Measurements from ENCODE around the gene IRF8. TPM values are rescaled to one million over a fixed set of nuclear protein-coding genes. Genes with fewer than 3 reads are reported as not detected.
A peak's percentile ranks its signal among the peaks of the same experiment; 100 is the strongest.

The IRF8 gene
- total RNA-seq, 5 donors from 2014 or later (not counting 1 experiment from before 2014, with no cell fraction given), result 7.7 to 17.0 (median 10.3) TPM

DNA sequence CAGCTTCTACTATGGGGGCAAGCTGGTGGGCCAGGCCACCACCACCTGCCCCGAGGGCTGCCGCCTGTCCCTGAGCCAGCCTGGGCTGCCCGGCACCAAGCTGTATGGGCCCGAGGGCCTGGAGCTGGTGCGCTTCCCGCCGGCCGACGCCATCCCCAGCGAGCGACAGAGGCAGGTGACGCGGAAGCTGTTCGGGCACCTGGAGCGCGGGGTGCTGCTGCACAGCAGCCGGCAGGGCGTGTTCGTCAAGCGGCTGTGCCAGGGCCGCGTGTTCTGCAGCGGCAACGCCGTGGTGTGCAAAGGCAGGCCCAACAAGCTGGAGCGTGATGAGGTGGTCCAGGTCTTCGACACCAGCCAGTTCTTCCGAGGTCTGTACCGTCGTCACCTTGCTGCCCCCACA is 19.5 kb downstream of the IRF8 start:
- Histone ChIP-seq H3K27ac (ENCODE audit: low read length) (no peak overlapping the region), H3K4me1 (ENCODE audit: control insufficient read depth in 1 of 2, extremely low read depth in 1 of 2, insufficient read depth in 2 of 2, low read length in 2 of 2) (peaks cover 0 to 3% of the 10 kb centered on the region in 2 experiments), H3K27me3 (replicated peaks in 1 of 2; ENCODE audit: control insufficient read depth in 2 of 2, extremely low read depth in 1 of 2, insufficient read depth in 2 of 2, low read length in 1 of 2) (no peaks in the 10 kb centered on the region), H3K9me3 (no peaks in the 10 kb centered on the region), H3K36me3 (ENCODE audit: control insufficient read depth in 2 of 2, extremely low read depth in 1 of 2, insufficient read depth in 1 of 2, low read length in 1 of 2) (peaks cover 0 to 4% of the 10 kb centered on the region in 2 donors), H3K4me3 (ENCODE audit: control insufficient read depth in 1 of 2, extremely low read depth in 1 of 2, low read length in 1 of 2) (no peak overlapping the region)
- Mint-ChIP-seq H3K27me3 (no peaks in the 10 kb centered on the region), H3K27ac (no peak overlapping the region), H3K9me3 (no peaks in the 10 kb centered on the region), H3K4me1 (peaks cover 3 to 6% (median 5%) of the 10 kb centered on the region in 3 donors), H3K36me3 (peaks cover 13% of the 10 kb centered on the region), H3K4me3 (no peak overlapping the region)
- DNase-seq (no peak), ATAC-seq (replicated peaks in 1 of 4) (no peak)
- POLR2A ChIA-PET, result no interaction called here
- WGBS (ENCODE audit: insufficient coverage), result 97% methylated on average over 30 of the region's 30 CpGs
- CTCF ChIA-PET, result no interaction called here

DNA sequence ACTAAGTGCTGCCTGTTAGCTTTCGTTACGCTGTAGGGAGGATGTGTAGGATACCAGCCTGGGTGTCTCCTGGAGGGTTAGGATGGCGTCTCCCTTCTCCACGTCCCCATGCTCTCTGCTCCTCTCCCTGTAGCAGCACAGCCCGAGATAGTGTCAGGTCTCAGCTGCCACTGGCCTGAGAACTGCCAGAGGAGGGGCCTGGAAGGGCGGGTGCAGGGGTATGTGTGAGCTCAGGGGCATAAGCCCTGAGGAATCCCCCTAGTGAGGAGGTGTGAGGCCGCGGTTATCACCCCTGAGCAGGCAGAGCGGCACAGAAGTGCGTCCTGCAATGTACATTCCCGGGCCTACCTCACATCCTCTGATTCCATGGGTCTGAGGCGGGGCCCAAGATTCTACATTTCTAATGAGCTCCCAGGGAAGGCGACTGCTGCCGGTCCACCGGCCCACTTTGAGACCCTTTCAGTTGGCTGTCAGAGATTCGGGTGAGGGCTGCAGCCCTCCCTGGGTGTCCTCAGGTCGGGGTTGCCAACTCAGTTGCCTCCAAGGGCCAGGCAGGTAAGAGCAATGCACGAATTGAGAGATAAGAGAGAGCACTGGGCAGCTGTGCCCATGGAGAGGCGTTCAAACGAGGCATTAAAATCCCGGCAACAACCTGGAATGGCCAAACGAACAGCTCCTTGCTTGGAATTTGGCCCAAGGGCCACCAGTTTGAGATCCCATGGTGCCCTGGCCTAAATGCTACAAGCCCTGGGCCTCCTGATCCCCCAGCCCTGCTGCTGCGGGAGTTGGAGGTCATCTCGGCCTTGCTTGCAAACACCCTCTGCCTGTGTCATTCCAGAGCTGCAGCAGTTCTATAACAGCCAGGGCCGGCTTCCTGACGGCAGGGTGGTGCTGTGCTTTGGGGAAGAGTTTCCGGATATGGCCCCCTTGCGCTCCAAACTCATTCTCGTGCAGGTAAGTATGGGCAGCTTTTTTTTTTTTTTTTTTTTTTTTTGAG is 20.6 kb downstream of the IRF8 start:
- 85% methylated on average over 18 of the region's 29 CpGs for WGBS (ENCODE audit: insufficient coverage)
- Mint-ChIP-seq H3K27me3 (no peaks in the 10 kb centered on the region), H3K4me1 (peaks cover 3 to 6% (median 5%) of the 10 kb centered on the region in 3 donors), H3K9me3 (no peaks in the 10 kb centered on the region), H3K27ac (no peak overlapping the region), H3K36me3 (peaks cover 13% of the 10 kb centered on the region), H3K4me3 (no peak overlapping the region)
- no peaks in the 10 kb centered on the region for H3K27me3 ChIP-seq (replicated peaks in 1 of 2; ENCODE audit: control insufficient read depth in 2 of 2, extremely low read depth in 1 of 2, insufficient read depth in 2 of 2, low read length in 1 of 2)
- ChIA-PET CTCF (no interaction called here), POLR2A (no interaction called here)
- ATAC-seq (replicated peaks in 1 of 4), result peak in 1 of 4 experiments; percentile 23
- H3K9me3 ChIP-seq, result no peaks in the 10 kb centered on the region
- H3K4me1 ChIP-seq (ENCODE audit: control insufficient read depth in 1 of 2, extremely low read depth in 1 of 2, insufficient read depth in 2 of 2, low read length in 2 of 2), result peaks cover 0 to 3% of the 10 kb centered on the region in 2 experiments
- peak in 1 of 35 experiments; percentile 19 for DNase-seq
- H3K4me3 ChIP-seq (ENCODE audit: control insufficient read depth in 1 of 2, extremely low read depth in 1 of 2, low read length in 1 of 2), result no peak overlapping the region
- H3K27ac ChIP-seq (ENCODE audit: low read length), result no peak overlapping the region
- peaks cover 0 to 4% of the 10 kb centered on the region in 2 donors for H3K36me3 ChIP-seq (ENCODE audit: control insufficient read depth in 2 of 2, extremely low read depth in 1 of 2, insufficient read depth in 1 of 2, low read length in 1 of 2)

- Histone ChIP-seq H3K27ac (ENCODE audit: low read length) (no peak overlapping the region), H3K36me3 (ENCODE audit: control insufficient read depth in 2 of 2, extremely low read depth in 1 of 2, insufficient read depth in 1 of 2, low read length in 1 of 2) (peaks cover 0 to 4% of the 10 kb centered on the region in 2 donors), H3K9me3 (no peaks in the 10 kb centered on the region), H3K4me1 (ENCODE audit: control insufficient read depth in 1 of 2, extremely low read depth in 1 of 2, insufficient read depth in 2 of 2, low read length in 2 of 2) (peaks cover 0 to 3% of the 10 kb centered on the region in 2 experiments), H3K4me3 (ENCODE audit: control insufficient read depth in 1 of 2, extremely low read depth in 1 of 2, low read length in 1 of 2) (no peak overlapping the region), H3K27me3 (replicated peaks in 1 of 2; ENCODE audit: control insufficient read depth in 2 of 2, extremely low read depth in 1 of 2, insufficient read depth in 2 of 2, low read length in 1 of 2) (peaks cover 0 to 5% of the 10 kb centered on the region in 2 experiments)
- H3K4me3 Mint-ChIP-seq, result no peak overlapping the region
- ATAC-seq (replicated peaks in 1 of 4) (no peak), DNase-seq (no peak)
- H3K27ac Mint-ChIP-seq, result no peak overlapping the region
- CTCF ChIA-PET, result no interaction called here
- WGBS (ENCODE audit: insufficient coverage), result 99% methylated on average over 8 of the region's 14 CpGs
- POLR2A ChIA-PET, result no interaction called here
- H3K27me3 Mint-ChIP-seq, result no peaks in the 10 kb centered on the region
- no peaks in the 10 kb centered on the region for H3K9me3 Mint-ChIP-seq
- peaks cover 3 to 6% (median 3%) of the 10 kb centered on the region in 3 donors for H3K4me1 Mint-ChIP-seq
- peaks cover 13% of the 10 kb centered on the region for H3K36me3 Mint-ChIP-seq
Measured at GRCh38 chr16:85921026-85921425, 22.1 kb downstream of the IRF8 start.

GRCh38 chr16:85923153-85924021 is 24.4 kb downstream of the IRF8 start:
- Mint-ChIP-seq H3K4me3 (no peak overlapping the region), H3K9me3 (no peaks in the 10 kb centered on the region), H3K36me3 (peaks cover 13% of the 10 kb centered on the region), H3K27me3 (peaks cover 0 to 5% of the 10 kb centered on the region in 2 donors), H3K4me1 (peaks cover 0 to 8% (median 8%) of the 10 kb centered on the region in 3 donors), H3K27ac (no peak overlapping the region)
- ATAC-seq (replicated peaks in 1 of 4), result no peak
- WGBS (ENCODE audit: insufficient coverage), result 96% methylated on average over 18 of the region's 24 CpGs
- DNase-seq, result no peak
- peaks cover 0 to 4% of the 10 kb centered on the region in 2 donors for H3K36me3 ChIP-seq (ENCODE audit: control insufficient read depth in 2 of 2, extremely low read depth in 1 of 2, insufficient read depth in 1 of 2, low read length in 1 of 2)
- ChIA-PET POLR2A (no interaction called here), CTCF (no interaction called here)
- H3K27me3 ChIP-seq (replicated peaks in 1 of 2; ENCODE audit: control insufficient read depth in 2 of 2, extremely low read depth in 1 of 2, insufficient read depth in 2 of 2, low read length in 1 of 2), result peaks cover 0 to 10% of the 10 kb centered on the region in 2 experiments
- peaks cover 0 to 3% of the 10 kb centered on the region in 2 experiments for H3K4me1 ChIP-seq (ENCODE audit: control insufficient read depth in 1 of 2, extremely low read depth in 1 of 2, insufficient read depth in 2 of 2, low read length in 2 of 2)
- no peaks in the 10 kb centered on the region for H3K9me3 ChIP-seq
- no peak overlapping the region for H3K27ac ChIP-seq (ENCODE audit: low read length)
- no peak overlapping the region for H3K4me3 ChIP-seq (ENCODE audit: control insufficient read depth in 1 of 2, extremely low read depth in 1 of 2, low read length in 1 of 2)

- peaks cover 0 to 10% (median 8%) of the 10 kb centered on the region in 3 donors for H3K4me1 Mint-ChIP-seq
- Histone ChIP-seq H3K4me3 (ENCODE audit: control insufficient read depth in 1 of 2, extremely low read depth in 1 of 2, low read length in 1 of 2) (no peak overlapping the region), H3K9me3 (no peaks in the 10 kb centered on the region), H3K4me1 (ENCODE audit: control insufficient read depth in 1 of 2, extremely low read depth in 1 of 2, insufficient read depth in 2 of 2, low read length in 2 of 2) (no peaks in the 10 kb centered on the region), H3K36me3 (ENCODE audit: control insufficient read depth in 2 of 2, extremely low read depth in 1 of 2, insufficient read depth in 1 of 2, low read length in 1 of 2) (no peaks in the 10 kb centered on the region), H3K27me3 (replicated peaks in 1 of 2; ENCODE audit: control insufficient read depth in 2 of 2, extremely low read depth in 1 of 2, insufficient read depth in 2 of 2, low read length in 1 of 2) (peaks cover 0 to 15% of the 10 kb centered on the region in 2 experiments), H3K27ac (ENCODE audit: low read length) (no peak overlapping the region)
- ATAC-seq (replicated peaks in 1 of 4), result no peak
- WGBS (ENCODE audit: insufficient coverage), result 50% methylated on average over 1 of the region's 3 CpGs
- ChIA-PET CTCF (no interaction called here), POLR2A (no interaction called here)
- H3K27me3 Mint-ChIP-seq, result peaks cover 0 to 5% of the 10 kb centered on the region in 2 donors
- H3K4me3 Mint-ChIP-seq, result no peak overlapping the region
- H3K27ac Mint-ChIP-seq, result no peak overlapping the region
- H3K9me3 Mint-ChIP-seq, result no peaks in the 10 kb centered on the region
- peaks cover 10% of the 10 kb centered on the region for H3K36me3 Mint-ChIP-seq
- no peak for DNase-seq
Measured at GRCh38 chr16:85924675-85925074, 25.7 kb downstream of the IRF8 start.

- DNase-seq (no peak), ATAC-seq (replicated peaks in 1 of 4) (no peak)
- Histone ChIP-seq H3K4me3 (ENCODE audit: control insufficient read depth in 1 of 2, extremely low read depth in 1 of 2, low read length in 1 of 2) (no peak overlapping the region), H3K27ac (ENCODE audit: low read length) (no peak overlapping the region), H3K9me3 (no peaks in the 10 kb centered on the region), H3K36me3 (ENCODE audit: control insufficient read depth in 2 of 2, extremely low read depth in 1 of 2, insufficient read depth in 1 of 2, low read length in 1 of 2) (no peaks in the 10 kb centered on the region), H3K4me1 (ENCODE audit: control insufficient read depth in 1 of 2, extremely low read depth in 1 of 2, insufficient read depth in 2 of 2, low read length in 2 of 2) (peaks cover 0 to 2% of the 10 kb centered on the region in 2 experiments), H3K27me3 (replicated peaks in 1 of 2; ENCODE audit: control insufficient read depth in 2 of 2, extremely low read depth in 1 of 2, insufficient read depth in 2 of 2, low read length in 1 of 2) (peaks cover 0 to 16% of the 10 kb centered on the region in 2 experiments)
- H3K4me1 Mint-ChIP-seq, result peaks cover 0 to 10% (median 8%) of the 10 kb centered on the region in 3 donors
- 88% methylated on average over 8 of the region's 8 CpGs for WGBS (ENCODE audit: insufficient coverage)
- no peak overlapping the region for H3K27ac Mint-ChIP-seq
- ChIA-PET POLR2A (no interaction called here), CTCF (no interaction called here)
- peaks cover 0 to 5% of the 10 kb centered on the region in 2 donors for H3K27me3 Mint-ChIP-seq
- H3K9me3 Mint-ChIP-seq, result no peaks in the 10 kb centered on the region
- no peak overlapping the region for H3K4me3 Mint-ChIP-seq
- peaks cover under 1% of the 10 kb centered on the region for H3K36me3 Mint-ChIP-seq
Measured at GRCh38 chr16:85926370-85926769, 27.4 kb downstream of the IRF8 start.

Data from T-cell (primary cell).